ENCODE measurements around the gene LRRC7.

Gene LRRC7

GRCh38 chr1:69643266-69643665, 75.5 kb downstream of the LRRC7 start:
- no peaks in the 10 kb centered on the region for H3K27me3 Mint-ChIP-seq
- H3K9me3 Mint-ChIP-seq = peaks cover 7% of the 10 kb centered on the region
- no peak for DNase-seq
- no peaks in the 10 kb centered on the region for H3K36me3 Mint-ChIP-seq (ENCODE audit: low read depth)
- no peak overlapping the region for H3K4me3 Mint-ChIP-seq
- H3K4me1 Mint-ChIP-seq (ENCODE audit: low read depth) = no peaks in the 10 kb centered on the region
- no peak overlapping the region for H3K27ac Mint-ChIP-seq

DNA sequence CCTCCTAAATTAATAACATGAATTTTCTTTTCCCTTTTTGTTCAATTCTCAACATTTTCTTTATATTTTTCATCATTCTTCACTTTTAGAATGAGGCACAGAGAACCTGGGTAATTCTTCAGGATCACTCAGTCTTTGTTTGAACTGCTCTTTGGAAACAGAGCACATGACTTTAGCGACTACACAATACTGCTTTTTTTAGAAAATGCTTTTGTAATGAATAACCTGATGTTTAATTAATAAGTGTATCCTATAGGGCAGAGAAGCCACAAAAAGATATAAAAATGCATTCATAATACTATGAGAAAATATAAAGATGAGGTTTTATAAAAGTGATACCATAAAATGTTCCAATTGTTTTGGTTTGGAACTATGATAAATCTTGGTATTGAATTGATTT, 77.8 kb downstream of the LRRC7 start:
- H3K4me1 Mint-ChIP-seq (ENCODE audit: low read depth) = no peaks in the 10 kb centered on the region
- DNase-seq = no peak
- H3K4me3 Mint-ChIP-seq = no peak overlapping the region
- no peaks in the 10 kb centered on the region for H3K27me3 Mint-ChIP-seq
- peaks cover 4% of the 10 kb centered on the region for H3K9me3 Mint-ChIP-seq
- H3K36me3 Mint-ChIP-seq (ENCODE audit: low read depth) = no peaks in the 10 kb centered on the region
- no peak overlapping the region for H3K27ac Mint-ChIP-seq

DNA sequence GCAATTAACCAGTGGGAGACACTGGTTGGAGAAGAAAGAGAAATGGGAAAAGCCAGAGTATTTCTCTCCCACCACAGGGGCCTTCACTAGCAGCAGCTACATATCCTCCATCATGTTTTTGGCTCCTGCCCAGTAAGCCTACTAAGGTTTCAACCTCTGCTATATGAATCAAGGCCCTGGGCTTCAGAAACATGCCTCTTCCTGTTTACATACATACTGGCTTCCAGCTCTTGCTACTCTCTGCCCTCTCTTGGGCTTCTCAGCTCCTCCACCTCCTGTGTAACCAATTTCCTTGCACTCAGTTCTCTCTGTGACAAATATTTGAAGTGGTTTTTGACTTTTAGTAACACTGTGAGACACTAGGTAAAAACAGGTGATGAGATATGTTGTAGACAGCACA, 80.8 kb downstream of the LRRC7 start:
- H3K27ac Mint-ChIP-seq = no peak overlapping the region
- no peak for DNase-seq
- H3K9me3 Mint-ChIP-seq = no peaks in the 10 kb centered on the region
- no peak overlapping the region for H3K4me3 Mint-ChIP-seq
- H3K4me1 Mint-ChIP-seq (ENCODE audit: low read depth) = no peaks in the 10 kb centered on the region
- no peaks in the 10 kb centered on the region for H3K27me3 Mint-ChIP-seq
- H3K36me3 Mint-ChIP-seq (ENCODE audit: low read depth) = no peaks in the 10 kb centered on the region

- no peaks in the 10 kb centered on the region for H3K27me3 Mint-ChIP-seq
- H3K4me3 Mint-ChIP-seq = no peak overlapping the region
- no peaks in the 10 kb centered on the region for H3K36me3 Mint-ChIP-seq (ENCODE audit: low read depth)
- H3K27ac Mint-ChIP-seq = no peak overlapping the region
- H3K4me1 Mint-ChIP-seq (ENCODE audit: low read depth) = no peaks in the 10 kb centered on the region
- no peaks in the 10 kb centered on the region for H3K9me3 Mint-ChIP-seq
- no peak for DNase-seq
Observed at GRCh38 chr1:69649383-69649990, 81.8 kb downstream of the LRRC7 start.

DNA sequence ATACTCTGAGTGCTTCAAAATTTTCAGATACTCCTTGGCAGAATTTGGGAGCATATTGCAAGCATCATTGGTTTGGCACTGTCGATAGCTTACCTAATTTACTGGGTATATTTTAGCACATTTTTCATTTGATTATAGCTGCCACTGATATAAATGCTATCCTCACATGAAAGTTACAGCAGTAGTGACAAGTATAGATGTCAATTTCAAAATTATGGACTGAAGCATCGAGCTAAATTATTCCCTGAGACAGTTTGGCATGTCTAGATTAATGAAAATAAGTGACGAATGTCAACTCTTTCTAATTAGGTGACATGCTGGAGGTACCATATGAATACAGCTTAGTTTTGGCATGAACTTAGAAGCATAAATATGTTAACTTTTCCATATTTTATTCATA, 83.1 kb downstream of the LRRC7 start:
- no peaks in the 10 kb centered on the region for H3K9me3 Mint-ChIP-seq
- H3K27me3 Mint-ChIP-seq = no peaks in the 10 kb centered on the region
- no peaks in the 10 kb centered on the region for H3K36me3 Mint-ChIP-seq (ENCODE audit: low read depth)
- H3K27ac Mint-ChIP-seq = no peak overlapping the region
- H3K4me1 Mint-ChIP-seq (ENCODE audit: low read depth) = no peaks in the 10 kb centered on the region
- DNase-seq = no peak
- no peak overlapping the region for H3K4me3 Mint-ChIP-seq

DNA sequence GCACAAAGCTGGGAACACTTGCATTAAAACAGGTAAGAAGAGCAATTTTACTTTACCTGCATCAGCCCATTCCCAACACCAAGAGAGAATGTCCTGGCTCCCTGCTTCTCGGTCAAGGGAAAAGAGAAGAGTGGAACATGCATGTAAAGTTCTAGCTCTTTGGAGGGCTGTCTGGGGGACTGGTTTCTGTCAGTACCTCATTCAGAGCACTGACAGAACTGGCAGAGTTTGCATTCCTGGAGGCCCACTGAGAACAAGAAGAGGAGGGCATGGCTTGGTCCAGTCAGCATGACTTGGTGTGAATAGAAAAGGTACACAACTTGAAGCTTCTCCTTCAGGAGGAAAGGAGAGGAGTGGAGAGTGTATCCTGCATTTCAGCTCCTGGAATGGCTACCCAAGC, 83.9 kb downstream of the LRRC7 start:
- DNase-seq = no peak
- no peaks in the 10 kb centered on the region for H3K9me3 Mint-ChIP-seq
- no peaks in the 10 kb centered on the region for H3K36me3 Mint-ChIP-seq (ENCODE audit: low read depth)
- H3K4me3 Mint-ChIP-seq = no peak overlapping the region
- no peak overlapping the region for H3K27ac Mint-ChIP-seq
- no peaks in the 10 kb centered on the region for H3K4me1 Mint-ChIP-seq (ENCODE audit: low read depth)
- no peaks in the 10 kb centered on the region for H3K27me3 Mint-ChIP-seq

DNA sequence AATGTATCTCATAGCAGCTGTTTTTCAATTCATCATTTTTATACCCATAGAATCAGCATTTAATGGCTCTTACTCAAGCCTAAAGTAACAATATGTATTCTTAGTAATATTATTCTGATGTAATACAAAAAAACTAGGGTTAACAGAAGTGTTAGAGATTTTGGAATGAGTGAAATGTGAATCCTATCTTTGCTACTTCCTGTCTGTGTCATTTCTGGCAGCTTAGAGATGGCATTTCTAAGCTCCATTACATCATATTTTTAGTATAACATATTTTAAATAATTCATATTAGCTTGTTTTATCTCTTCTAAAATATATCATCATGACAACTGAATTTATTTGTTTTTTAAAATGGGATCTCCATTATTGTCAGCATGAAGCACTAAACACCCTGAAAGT, 90.2 kb downstream of the LRRC7 start:
- peaks cover 6% of the 10 kb centered on the region for H3K9me3 Mint-ChIP-seq
- no peak for DNase-seq
- no peak overlapping the region for H3K27ac Mint-ChIP-seq
- no peaks in the 10 kb centered on the region for H3K4me1 Mint-ChIP-seq (ENCODE audit: low read depth)
- no peaks in the 10 kb centered on the region for H3K27me3 Mint-ChIP-seq
- no peaks in the 10 kb centered on the region for H3K36me3 Mint-ChIP-seq (ENCODE audit: low read depth)
- no peak overlapping the region for H3K4me3 Mint-ChIP-seq

GRCh38 chr1:69661686-69662085, 94.0 kb downstream of the LRRC7 start:
- Mint-ChIP-seq H3K9me3 (peaks cover 20% of the 10 kb centered on the region), H3K27ac (no peak overlapping the region), H3K4me1 (ENCODE audit: low read depth) (no peaks in the 10 kb centered on the region), H3K36me3 (ENCODE audit: low read depth) (no peaks in the 10 kb centered on the region), H3K4me3 (no peak overlapping the region), H3K27me3 (no peaks in the 10 kb centered on the region)
- no peak for DNase-seq

- Mint-ChIP-seq H3K36me3 (ENCODE audit: low read depth) (no peaks in the 10 kb centered on the region), H3K4me3 (no peak overlapping the region), H3K4me1 (ENCODE audit: low read depth) (no peaks in the 10 kb centered on the region), H3K9me3 (peaks cover 25% of the 10 kb centered on the region), H3K27me3 (no peaks in the 10 kb centered on the region), H3K27ac (no peak overlapping the region)
- DNase-seq = no peak
Observed at GRCh38 chr1:69662321-69662720, 94.6 kb downstream of the LRRC7 start.

DNA sequence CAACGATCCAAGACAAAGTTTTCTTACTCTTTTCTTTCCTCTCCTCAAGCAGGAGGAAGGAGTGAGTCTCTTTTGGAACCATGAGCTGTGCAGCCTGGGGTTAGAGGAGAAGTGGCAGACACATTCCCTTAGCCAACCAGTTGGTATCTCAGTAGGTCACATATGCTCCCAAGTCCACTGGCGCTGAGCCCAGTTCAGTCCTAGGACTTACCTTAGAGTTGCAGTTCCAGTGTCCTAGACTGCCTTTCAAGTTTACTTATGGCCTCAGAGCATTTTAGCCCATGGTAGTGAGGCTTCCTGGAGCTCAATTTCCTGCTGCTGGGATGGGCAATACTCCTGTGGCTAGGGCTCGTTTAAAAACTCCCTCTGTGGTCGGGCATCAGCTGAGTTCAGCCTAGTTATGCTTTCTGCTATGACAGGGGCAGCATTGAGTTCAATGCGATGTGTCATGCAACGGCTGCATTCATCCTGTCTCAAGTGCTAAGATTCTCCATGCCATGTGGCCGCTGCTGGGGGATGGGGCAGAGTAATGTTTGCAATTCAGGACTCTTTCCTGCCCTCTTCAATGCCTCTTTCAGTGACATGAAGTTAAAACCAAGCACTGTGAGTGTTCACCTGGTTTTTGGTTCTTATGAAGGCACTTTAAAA, 103.8 kb downstream of the LRRC7 start:
- H3K4me1 Mint-ChIP-seq (ENCODE audit: low read depth) = no peaks in the 10 kb centered on the region
- no peaks in the 10 kb centered on the region for H3K36me3 Mint-ChIP-seq (ENCODE audit: low read depth)
- H3K9me3 Mint-ChIP-seq = peaks cover 15% of the 10 kb centered on the region
- H3K4me3 Mint-ChIP-seq = no peak overlapping the region
- no peaks in the 10 kb centered on the region for H3K27me3 Mint-ChIP-seq
- no peak for DNase-seq
- no peak overlapping the region for H3K27ac Mint-ChIP-seq

GRCh38 chr1:69673321-69673720, 105.6 kb downstream of the LRRC7 start:
- H3K27me3 Mint-ChIP-seq = no peaks in the 10 kb centered on the region
- no peak overlapping the region for H3K4me3 Mint-ChIP-seq
- no peak overlapping the region for H3K27ac Mint-ChIP-seq
- H3K36me3 Mint-ChIP-seq (ENCODE audit: low read depth) = no peaks in the 10 kb centered on the region
- H3K4me1 Mint-ChIP-seq (ENCODE audit: low read depth) = no peaks in the 10 kb centered on the region
- DNase-seq = no peak
- peaks cover 9% of the 10 kb centered on the region for H3K9me3 Mint-ChIP-seq

GRCh38 chr1:69679965-69680364, 112.2 kb downstream of the LRRC7 start:
- Mint-ChIP-seq H3K9me3 (peaks cover 3% of the 10 kb centered on the region), H3K36me3 (ENCODE audit: low read depth) (no peaks in the 10 kb centered on the region), H3K4me3 (no peak overlapping the region), H3K4me1 (ENCODE audit: low read depth) (no peaks in the 10 kb centered on the region), H3K27ac (no peak overlapping the region), H3K27me3 (no peaks in the 10 kb centered on the region)
- DNase-seq = no peak

DNA sequence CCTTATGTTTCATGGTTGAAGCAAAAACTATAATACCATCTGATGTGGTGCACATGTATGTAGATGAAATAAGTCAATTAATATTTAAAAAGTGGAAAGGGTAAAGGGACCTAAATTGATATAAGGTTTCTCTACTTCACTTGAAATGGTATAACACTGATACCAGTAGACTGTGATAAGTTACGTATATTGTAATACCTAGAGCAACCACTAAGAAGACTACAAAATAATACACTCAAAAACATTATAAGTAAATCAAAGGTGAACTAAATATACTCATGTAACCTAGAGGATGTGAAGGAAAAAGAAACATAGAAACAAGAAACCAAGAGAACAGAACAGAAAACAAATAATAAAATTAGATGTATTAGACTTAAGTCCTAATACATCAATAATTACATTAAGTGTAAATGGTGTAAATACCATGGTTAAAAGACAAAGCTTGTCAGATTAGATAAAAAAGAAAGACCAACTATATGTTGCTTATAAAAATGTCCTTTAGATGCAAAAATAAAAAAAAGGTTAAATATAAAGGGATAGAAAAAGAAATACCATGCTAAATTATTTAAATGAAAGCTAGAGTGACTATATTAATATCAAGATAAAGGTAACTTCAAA, 118.8 kb downstream of the LRRC7 start:
- Mint-ChIP-seq H3K27me3 (no peaks in the 10 kb centered on the region), H3K36me3 (ENCODE audit: low read depth) (no peaks in the 10 kb centered on the region), H3K4me3 (no peak overlapping the region)

DNA sequence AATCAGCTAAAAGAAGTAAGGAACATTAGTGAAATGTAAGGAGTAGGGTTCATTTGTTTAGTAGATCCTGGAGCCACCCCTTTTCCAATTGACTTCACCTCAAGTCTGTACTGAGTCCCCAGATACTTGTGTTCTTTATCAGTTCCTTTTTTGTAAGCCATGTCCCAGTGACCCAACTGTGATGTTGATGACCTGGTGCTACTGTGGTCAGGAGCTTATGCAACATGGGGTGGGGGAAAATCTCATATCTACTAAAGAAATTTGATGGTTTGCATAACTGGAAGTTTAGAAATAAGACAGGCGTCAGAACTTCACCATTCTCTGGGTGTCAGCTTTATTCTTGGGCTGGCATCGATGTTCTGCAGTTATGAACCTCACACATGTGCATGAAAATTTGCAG, 120.5 kb downstream of the LRRC7 start:
- no peak overlapping the region for H3K4me3 Mint-ChIP-seq
- no peaks in the 10 kb centered on the region for H3K36me3 Mint-ChIP-seq (ENCODE audit: low read depth)
- no peak overlapping the region for H3K27ac Mint-ChIP-seq
- H3K27me3 Mint-ChIP-seq = no peaks in the 10 kb centered on the region
- H3K9me3 Mint-ChIP-seq = peaks cover 5% of the 10 kb centered on the region
- DNase-seq = no peak
- no peaks in the 10 kb centered on the region for H3K4me1 Mint-ChIP-seq (ENCODE audit: low read depth)

More for the DNA sequence above, 118.8 kb downstream of the LRRC7 start:
- H3K9me3 Mint-ChIP-seq = peaks cover 7% of the 10 kb centered on the region
- no peak for DNase-seq
- H3K4me1 Mint-ChIP-seq (ENCODE audit: low read depth) = no peaks in the 10 kb centered on the region
- no peak overlapping the region for H3K27ac Mint-ChIP-seq

- peaks cover 16% of the 10 kb centered on the region for H3K9me3 Mint-ChIP-seq
- H3K27ac Mint-ChIP-seq = no peak overlapping the region
- no peak for DNase-seq
- H3K27me3 Mint-ChIP-seq = no peaks in the 10 kb centered on the region
- no peaks in the 10 kb centered on the region for H3K4me1 Mint-ChIP-seq (ENCODE audit: low read depth)
- H3K4me3 Mint-ChIP-seq = no peak overlapping the region
- no peaks in the 10 kb centered on the region for H3K36me3 Mint-ChIP-seq (ENCODE audit: low read depth)
Observed at GRCh38 chr1:69691179-69691578, 123.5 kb downstream of the LRRC7 start.

Measured in activated T-cell treated with anti-CD3 and anti-CD28 coated beads, Interleukin-2, amount 50 U/mL, for 24 hours (primary cell).